ENCODE data around the gene LCA5.

- no peak for TF ChIP-seq CTCF (IDR thresholded peaks at IDR 0.05; ENCODE audit: low read length)
- no peak for TF ChIP-seq EZH2 (IDR thresholded peaks at IDR 0.05; ENCODE audit: borderline replicate concordance, low read length)
Observed at GRCh38 chr6:79524065-79524464, 13.2 kb downstream of the LCA5 start.
